Measurements from ENCODE around the gene ZBTB20. TPM values are rescaled to one million over a fixed set of nuclear protein-coding genes. Genes with fewer than 3 reads are reported as not detected.
A peak's percentile ranks its signal among the peaks of the same experiment; 100 is the strongest.

The ZBTB20 gene
- total RNA-seq, 1 experiment from 2014 or later: 6.0 TPM

DNA sequence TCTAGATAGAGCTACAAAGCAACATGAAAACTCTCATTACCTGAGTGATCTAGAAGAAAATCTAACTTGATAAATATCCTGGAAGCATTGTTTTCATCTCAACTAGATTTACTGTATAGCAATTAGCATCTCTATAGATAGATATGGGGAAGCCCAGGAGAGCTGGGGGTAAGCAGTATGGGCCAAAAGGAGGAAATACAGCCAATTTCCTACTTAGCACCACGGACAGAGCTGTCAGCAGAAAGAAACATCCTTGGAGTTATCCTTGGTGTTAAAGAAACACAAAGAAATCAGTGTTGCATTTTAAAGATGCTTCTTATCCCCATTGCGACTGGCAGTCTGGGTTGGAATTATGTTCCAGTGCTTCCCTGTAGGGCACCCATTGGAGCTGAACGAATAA, 727.0 kb downstream of the ZBTB20 start:
- no peak for DNase-seq (ENCODE audit: low read depth)

DNA sequence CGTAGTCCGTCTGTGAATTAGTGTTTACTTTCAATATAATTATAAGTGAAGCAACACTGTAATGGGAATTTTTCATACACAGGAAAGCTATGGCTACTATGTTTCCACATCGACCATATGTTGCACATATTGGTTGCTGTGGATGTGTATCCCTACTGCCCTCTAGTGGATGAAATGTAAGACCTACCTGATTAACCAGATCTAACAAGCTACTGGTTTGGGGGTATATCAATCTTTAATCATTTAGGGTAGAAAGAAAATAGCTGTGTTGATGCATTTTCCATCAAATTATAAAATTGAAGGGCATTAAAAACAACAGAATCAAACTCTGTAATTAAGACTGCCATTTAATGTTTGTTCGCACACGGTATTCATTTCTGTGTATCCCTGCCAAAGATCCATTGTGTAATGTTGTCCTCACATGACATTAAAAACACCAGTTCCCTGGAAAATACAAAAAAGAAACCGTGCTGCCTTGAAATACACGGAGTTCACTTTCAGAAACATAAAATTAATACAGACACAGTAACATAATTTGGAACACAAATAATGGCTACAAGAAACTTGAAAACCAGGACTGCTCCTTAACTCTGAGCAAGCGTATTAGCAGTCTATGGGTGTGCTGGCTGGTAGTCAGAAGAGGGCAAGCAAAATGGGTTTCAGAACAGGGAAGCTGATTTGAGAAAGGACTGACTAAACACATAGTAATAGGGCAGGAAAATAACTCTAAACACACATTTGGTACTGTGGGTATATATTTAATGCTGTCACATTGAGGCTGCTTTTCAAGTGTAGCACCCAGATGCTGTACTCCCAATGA, 728.2 kb downstream of the ZBTB20 start:
- DNase-seq (ENCODE audit: low read depth): peak; percentile 83

DNA sequence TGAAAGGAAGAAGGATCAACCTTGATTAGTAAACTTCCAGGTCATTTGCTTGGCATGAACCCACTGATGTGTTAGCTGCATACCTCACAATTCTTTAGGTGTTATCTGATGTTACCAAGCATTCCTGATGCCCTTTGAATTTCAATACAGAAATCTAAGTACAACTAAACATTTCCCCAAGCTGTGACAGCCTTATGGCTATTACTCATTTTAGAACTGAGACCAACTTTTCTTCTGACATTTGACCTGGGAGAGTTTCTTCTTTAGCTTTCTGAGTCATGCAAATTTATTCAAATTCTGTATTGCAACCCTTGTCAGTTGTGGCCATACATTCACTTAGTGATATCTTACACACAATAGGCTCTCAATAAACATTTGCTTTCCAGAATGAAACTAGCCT, 729.0 kb downstream of the ZBTB20 start:
- no peak for DNase-seq (ENCODE audit: low read depth)

DNA sequence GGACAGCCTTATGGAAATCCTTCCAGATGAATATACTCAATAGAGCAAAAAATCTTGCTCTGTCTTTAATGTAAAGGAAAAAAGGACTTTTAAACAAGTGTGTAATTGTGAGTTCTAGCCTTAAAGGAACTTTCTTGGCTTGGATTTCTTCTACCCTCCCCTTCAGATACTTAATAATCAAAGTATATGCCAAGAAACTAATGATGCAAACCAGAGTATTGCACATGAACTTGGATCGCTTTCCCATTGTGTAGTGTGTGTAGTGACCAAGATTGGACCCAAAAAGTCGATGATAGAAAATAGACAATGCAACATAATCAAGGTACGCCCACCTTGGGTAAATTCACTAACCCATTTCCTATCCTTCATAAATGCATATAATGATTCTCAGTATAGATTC, 729.4 kb downstream of the ZBTB20 start:
- DNase-seq (ENCODE audit: low read depth): no peak

DNA sequence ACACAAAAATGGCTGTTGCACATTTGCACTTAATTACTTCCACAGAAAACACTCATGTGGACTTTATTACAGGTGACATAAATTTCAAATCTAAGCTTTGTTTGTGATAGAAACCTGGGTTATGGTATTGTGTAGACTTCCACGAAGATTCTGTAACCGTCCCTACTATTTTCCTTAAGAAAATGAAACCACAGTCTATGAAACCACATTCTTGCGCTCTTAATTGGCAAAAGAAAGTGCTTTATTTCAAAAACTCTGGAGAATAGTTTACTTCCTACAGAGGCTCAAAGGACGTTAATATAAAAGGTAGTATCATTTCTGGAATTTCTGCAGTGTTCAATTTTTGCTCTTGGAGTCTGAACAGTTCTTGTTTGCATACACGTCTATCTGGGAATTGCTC, 729.8 kb downstream of the ZBTB20 start:
- no peak for DNase-seq (ENCODE audit: low read depth)

DNA sequence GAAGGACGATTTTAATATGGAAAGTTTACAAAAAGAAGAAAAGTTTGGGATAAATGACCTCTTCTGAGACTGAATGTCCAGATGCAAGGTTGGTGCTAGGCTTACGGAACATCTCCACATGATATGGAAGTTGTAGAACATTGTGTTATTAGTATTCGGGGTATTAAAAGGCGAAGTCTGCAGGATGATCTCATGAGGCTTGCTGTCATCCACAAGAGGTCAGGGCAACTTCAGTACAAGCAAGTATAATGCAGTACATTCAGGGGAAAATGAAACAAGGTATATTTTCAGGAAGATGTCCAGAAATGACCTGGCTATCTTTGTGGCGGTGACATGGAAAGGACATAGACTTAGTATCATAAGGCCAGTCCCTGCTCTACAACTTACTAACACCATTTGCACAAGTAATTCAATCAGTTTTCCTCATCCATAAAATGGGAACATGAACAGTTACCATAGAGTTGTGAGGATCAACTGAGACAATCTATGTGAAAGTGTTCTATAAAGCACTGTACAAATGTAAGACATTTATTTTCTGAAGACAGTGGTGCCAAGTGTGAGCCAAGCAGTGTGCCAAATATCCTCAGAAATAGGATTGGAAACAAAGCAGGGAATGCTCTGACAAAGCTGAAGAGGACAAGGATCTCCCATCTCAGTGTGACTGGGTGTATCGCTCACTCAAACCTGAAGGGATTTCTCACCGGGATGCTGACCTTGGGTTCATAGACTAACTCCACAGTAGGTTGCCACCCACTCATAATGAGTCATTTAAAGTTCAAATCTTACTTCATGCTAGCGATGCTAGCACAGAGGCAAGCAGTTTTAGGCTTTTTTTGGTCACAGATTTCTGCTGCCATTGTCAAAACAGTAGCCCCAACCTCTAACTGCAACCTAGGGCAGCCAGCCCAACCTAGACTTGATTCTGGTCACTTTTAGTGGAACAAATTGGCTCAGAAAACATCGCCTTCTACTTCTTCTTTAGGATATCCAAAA, 735.0 kb downstream of the ZBTB20 start:
- DNase-seq (ENCODE audit: low read depth): peak; percentile 81

DNA sequence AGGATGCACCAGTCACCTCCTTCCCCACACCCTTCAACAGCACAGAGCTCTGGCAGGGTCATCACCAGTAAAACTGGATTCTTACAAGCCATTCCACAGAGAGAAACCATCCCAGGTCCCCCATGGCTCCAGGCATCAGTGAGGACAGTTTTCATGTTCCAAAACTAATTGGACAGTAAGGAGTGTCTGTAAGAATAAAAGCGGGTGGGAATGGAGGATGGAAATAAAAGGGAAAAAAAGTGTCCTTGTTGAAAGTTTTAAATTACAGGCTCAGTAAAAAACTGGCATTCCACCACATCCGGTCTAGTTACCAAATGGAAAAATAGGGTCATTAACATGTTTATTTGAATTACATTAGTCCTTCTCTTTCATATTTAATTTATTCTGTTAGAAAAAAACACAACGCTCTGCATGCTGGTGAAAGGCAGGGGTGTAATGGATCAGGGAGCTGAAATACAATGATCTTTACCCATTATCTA, 735.9 kb downstream of the ZBTB20 start:
- DNase-seq (ENCODE audit: low read depth): no peak

DNA sequence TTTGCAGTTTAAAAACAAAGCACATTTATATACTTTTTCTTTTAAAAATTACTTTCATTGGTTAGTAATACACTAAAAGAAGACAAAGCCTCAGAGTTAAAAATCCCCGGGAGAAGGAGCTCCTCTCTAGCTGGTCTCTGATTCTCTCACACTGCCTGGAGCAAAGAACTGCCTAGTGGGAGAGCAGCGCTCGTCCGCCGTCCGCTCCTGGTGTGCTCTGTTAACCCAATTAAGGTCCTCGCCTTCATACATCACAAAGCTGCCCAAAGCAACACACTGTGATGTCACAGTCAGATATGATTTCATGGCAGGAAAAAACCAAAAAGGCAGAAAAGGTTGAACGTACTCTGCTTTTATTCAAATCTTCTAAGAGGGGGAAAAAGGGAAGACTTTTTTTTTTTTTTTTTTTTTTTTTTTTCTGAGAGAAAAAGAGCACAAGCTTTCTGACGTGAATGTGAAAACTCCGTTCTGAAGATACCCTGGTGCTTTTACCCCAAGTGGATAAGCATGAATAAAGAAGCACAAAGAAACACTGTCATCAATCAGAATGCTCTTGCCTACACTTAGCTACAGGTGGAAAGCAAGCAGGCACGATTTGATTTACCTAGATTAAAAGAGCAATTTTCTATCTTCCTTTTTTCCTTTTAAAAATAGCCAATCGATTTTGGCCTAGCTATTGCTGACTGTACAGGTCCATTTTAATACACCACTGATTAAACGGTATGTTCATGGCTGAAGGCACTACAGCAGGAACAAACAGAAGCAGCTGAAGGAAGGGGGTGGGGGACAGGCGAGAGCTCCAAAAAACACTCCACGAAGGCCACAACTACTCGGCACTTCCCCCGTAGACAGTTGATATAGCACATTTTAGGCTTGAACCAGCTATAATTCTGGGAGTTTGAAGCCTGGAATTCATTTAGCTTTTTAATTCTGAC, 738.1 kb downstream of the ZBTB20 start:
- DNase-seq (ENCODE audit: low read depth): no peak

DNA sequence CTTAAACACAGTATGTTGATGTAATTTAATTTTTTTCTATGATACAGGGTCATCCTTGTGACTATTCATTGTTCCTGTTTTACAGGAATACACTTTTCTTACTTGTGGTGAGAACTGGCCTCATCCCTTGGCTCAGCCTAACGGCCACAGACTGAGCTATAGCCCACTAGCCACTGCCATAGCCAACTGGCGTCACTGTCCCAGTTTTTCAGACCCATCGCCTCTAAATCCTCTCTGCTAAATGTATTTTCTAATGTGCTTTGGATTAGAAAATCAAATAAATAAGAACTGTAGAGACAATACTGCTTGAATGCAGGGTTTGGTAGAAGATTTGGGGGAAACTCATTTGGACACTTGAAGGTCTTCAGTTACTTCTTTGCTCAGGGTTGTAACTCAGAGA, 740.2 kb downstream of the ZBTB20 start:
- no peak for DNase-seq (ENCODE audit: low read depth)

DNA sequence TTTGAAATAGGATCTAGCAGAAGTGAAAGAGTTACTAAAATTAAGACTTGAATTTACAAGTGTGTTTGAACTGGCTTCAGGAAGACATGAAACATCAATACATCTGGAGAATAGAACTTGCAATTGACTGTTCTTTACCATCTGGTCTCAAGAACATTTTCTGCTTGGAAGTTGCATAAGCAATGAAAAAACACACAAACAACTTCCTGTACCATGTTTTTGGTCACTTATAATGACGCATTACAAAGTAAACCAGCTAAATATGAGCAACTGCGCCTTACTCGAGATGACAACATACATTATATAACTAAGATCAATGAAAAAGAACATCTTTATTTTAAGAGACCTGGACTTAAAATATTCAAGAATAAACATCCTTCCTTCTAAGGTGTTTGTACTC, 740.8 kb downstream of the ZBTB20 start:
- no peak for DNase-seq (ENCODE audit: low read depth)

DNA sequence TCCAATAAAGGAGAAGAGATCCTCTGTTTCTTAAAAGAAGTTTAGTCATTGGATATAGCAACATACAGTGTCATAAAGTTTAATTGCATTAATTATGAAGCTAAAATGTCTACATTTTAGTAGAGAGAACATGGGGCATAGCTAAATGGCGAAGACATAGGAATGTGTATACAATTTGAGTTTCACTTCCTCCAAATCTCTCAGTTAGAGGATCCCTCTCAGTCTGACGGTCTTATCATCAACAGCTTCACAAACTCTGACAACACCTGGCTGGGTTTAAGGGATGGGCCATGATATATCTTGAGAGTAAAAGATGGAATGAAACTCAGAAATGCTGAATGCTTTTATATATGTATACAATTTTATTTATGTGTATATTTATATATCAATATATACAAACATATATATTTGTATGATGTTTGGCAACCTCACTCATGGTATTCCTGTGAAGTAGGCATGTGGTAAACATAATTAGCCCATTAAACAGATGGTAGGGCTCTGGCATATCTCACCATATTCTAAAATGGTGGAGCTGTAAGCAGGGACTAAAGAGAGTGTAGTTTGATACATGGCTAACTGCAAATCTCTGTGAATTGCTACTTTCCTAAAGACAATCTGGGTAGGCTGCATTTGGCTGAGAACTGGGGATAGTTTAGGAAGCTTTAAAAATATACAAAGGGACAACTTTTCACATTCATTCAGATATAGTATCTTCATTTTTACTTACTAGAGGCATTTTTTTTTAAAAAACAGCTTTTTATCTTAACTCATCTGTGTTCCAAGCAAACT, 741.7 kb downstream of the ZBTB20 start:
- DNase-seq (ENCODE audit: low read depth): no peak

DNA sequence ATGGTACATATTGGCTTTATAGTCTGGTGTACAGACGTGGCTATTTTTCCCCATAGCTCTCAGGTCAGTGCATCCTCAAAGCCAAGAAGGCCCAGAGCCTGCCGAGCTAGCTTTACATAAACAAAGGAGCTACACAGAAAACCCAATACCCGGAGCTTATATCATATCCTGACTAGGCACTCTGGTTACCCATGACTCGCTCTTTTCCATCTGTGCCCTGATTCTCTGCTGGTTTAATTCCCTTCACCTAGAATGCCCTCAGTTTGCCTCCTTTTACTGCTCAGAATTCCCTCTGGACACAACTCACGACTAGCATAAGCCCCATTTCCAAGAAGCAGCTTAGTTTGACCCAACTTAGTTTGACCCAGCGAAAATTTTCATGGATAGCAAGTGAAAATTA, 742.5 kb downstream of the ZBTB20 start:
- DNase-seq (ENCODE audit: low read depth): peak; percentile 95

DNA sequence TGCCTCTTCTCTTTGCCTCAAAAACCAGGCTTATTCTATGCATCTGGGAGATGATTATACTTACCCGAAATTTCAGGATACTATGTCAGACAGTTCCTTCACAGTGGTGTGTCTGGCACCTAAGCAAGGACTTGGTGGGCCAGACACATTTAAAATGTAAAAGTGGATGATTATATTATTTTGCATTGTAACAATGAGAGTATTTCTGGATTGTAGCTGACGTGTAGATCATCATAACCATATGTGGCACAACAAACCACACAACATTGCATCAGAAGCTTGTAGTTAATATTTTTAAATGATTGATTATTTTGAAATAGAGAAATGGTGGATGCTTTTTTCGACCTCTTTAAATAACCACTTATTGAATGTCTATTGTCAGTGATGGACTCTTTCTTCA, 744.2 kb downstream of the ZBTB20 start:
- no peak for DNase-seq (ENCODE audit: low read depth)

DNA sequence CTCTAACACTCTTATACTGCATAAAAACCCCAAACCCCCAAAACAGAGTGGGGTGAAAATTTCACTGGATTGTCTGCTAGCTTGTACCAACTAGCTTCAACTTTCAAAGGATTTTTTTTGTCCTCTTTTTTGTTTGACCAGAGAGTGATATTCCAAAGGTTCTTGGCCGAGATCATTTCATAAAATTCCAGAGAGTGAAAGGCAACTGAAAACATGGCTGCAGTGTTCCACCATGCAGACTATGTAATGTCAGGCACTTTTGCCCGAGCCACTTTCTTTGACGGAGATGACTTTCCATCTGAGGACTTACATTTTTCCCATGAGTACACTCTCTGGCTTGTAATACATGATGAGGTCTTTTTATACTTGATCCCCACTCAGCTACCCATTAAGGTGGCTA, 745.7 kb downstream of the ZBTB20 start:
- no peak for DNase-seq (ENCODE audit: low read depth)

DNA sequence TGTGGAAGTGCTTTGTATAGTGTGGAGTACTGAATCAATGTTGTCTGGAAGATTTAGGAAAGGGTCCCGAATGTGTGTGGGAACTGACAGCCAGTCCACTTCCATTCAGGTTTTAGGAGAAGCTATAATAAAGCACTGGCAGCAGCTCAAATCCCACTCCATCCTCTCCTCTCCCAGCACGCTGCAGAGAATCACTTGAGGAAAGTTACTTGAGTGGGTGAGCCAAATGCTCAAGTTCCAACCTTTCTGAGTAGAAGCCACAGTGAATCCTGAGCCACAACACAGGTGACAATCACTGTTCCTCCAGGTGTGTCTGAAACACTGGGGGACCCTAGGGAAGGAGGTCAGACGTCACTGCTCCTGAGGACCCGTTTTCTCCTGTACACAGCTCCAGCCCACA, 746.7 kb downstream of the ZBTB20 start:
- DNase-seq (ENCODE audit: low read depth): no peak

DNA sequence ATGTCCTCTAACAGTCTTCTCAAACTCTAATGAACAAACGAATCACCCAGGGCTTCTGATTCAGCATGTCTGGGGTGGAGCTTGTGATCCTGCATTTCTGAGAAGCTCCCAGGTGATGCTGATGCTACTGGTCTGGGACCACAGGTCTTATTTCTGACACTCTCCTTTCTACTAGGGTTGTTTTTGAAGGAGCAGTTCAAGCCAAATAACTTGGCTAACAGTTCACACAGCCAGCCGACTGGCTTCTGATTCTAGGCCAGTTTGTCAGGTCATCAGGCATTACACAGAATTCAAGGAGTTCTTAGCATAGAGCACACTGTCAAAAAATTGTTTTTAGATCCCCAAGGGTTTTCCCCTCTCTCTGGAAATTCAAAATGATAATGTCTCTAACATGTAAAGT, 752.5 kb downstream of the ZBTB20 start:
- DNase-seq (ENCODE audit: low read depth): no peak

DNA sequence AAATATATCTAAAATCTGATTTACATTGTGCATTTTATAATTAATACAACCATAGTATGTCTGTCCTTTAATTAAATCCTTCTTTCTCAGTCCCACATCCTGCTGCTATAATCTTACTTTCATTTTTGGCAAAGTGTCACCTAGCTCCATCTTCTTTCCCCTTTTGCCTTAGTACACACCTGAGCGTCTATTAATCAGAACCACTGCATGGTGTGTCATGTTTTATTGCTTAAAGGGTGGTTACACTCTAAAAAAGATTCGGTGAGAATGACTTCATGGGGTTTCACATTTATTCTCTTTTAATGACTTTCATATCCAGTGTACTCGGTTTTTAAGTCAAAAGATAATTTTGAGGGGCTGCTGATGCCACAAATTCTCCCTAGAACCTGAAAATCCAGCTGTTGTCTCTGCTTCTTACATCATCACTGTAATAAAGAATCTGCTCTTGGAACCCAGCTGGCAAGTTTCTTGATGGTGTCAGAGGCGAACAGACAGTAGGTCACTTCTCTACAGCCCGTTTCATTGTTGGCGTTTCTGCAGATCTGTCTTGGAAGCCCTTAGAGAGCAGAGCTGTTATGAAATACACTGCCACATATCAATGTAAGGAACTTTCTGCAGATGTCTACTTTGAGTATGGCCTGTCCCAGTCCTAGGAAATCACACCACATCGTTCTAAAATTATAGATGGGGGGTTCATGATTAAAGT, 753.6 kb downstream of the ZBTB20 start:
- no peak for DNase-seq (ENCODE audit: low read depth)

DNA sequence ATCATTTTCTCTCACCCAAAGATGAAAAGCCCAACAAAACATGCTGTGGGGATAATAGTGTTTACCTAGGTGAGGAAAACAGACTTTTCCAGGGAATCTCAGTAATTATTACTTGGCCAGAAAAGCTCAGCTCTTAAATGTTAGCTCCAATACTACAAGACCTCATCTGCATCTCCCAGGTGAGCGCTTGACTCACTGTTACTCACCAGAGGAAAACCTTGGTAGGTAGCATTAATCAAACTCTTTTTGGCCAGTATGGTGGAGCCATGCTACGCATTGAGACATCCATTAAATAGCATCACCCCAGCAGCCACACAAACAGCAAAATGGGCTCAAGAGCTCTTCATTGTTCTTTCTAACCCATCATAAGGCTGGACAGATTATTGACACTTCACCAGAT, 754.3 kb downstream of the ZBTB20 start:
- DNase-seq (ENCODE audit: low read depth): no peak

DNA sequence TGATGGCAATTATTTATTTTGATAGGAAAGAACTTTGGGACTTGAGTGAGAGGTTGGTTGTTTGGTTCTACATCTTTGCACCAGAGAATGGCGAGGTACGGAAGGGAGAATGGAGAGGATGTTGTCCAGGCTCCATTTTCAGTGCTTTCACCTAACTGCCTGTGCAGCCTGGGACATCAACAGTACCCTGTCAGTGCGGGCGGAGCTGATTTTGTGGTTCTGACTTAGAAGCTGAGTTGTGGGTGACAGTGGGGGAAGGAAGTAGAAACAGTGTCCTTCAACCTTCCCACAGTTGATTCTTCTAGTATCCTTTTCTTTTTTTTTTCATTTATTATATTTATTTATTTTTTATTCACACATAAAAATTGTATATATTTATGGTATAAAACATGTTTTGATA, 757.9 kb downstream of the ZBTB20 start:
- DNase-seq (ENCODE audit: low read depth): no peak

DNA sequence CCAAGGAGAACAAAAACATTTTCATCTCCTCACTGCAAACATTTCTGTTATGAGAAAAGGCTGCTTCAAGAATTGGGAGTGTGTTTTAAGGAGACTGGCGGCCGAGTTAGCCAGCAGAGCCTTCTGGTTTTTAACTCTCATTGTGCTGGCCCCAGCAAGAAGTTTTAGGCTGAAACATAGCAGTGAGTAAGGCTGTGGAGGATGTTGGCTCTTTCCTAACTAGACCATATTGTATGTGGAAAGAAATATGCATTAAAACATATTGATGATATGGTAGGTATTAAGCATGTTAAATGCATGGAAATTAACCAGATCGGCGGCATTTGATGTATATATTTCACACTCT, 762.6 kb downstream of the ZBTB20 start:
- DNase-seq (ENCODE audit: low read depth): no peak
